ENCODE results near the gene AIFM2.
"Not testable (repeated sequence)": the region's sequence is repeated elsewhere in the genome, so short reads cannot be mapped to it uniquely, and the experiment has no call there.

AIFM2 gene

DNA sequence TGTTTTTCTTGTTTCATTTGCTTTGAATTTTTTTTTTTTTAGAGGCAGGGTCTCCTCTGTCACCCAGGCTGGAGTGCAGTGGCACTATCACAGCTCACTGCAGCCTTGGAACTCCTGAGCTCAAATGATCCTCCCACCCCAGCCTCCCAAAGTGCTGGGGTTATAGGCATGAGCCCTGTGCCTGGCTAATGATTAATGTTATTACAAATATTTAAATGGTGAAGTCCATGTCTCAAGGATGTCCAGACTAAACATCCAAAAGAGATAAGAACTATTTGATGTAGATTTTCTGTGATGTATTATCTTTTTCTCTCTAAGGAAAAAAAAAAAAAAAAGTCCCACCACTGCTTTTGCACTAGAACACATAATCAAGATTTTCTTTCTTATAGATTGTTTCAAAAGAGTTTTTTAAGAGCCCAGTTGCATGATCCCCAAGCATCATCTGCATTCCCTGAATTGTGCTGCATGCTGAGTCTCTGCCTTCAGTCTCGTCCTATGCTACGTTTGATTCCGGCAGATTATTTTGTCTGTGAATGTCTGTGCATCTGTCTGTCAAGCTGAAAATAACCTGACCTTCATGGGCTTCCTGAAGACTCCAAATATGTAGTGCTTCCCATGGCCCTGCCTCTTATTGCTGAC is 46.5 kb downstream of the AIFM2 start:
- Histone ChIP-seq H3K4me3 (ENCODE audit: low read depth in 1 of 2, low read length in 2 of 2) (no peak overlapping the region), H3K36me3 (ENCODE audit: insufficient read depth, low read length) (no peaks in the 10 kb centered on the region), H4K20me1 (ENCODE audit: insufficient read depth, low read length) (no peaks in the 10 kb centered on the region), H3K4me1 (ENCODE audit: insufficient read depth, low read length) (no peaks in the 10 kb centered on the region), H2AFZ (ENCODE audit: low read depth, low read length) (no peak overlapping the region), H3K4me2 (ENCODE audit: insufficient read depth, low read length) (no peak overlapping the region), H3K9ac (ENCODE audit: low read depth, low read length) (no peak overlapping the region), H3K27me3 (ENCODE audit: insufficient read depth, low read length, poor library complexity) (no peaks in the 10 kb centered on the region), H3K9me3 (ENCODE audit: insufficient read depth, low read length, severe bottlenecking) (no peaks in the 10 kb centered on the region), H3K79me2 (ENCODE audit: insufficient read depth, low read length) (no peaks in the 10 kb centered on the region), H3K27ac (ENCODE audit: low read length) (no peak overlapping the region)
- no peak for ATAC-seq (ENCODE audit: insufficient read depth, low read depth)
- no peak for DNase-seq
- TF ChIP-seq EZH2 (IDR thresholded peaks at IDR 0.05; ENCODE audit: borderline replicate concordance, low read depth, low read length, severe bottlenecking): no peak
- TF ChIP-seq, protein P1, sequence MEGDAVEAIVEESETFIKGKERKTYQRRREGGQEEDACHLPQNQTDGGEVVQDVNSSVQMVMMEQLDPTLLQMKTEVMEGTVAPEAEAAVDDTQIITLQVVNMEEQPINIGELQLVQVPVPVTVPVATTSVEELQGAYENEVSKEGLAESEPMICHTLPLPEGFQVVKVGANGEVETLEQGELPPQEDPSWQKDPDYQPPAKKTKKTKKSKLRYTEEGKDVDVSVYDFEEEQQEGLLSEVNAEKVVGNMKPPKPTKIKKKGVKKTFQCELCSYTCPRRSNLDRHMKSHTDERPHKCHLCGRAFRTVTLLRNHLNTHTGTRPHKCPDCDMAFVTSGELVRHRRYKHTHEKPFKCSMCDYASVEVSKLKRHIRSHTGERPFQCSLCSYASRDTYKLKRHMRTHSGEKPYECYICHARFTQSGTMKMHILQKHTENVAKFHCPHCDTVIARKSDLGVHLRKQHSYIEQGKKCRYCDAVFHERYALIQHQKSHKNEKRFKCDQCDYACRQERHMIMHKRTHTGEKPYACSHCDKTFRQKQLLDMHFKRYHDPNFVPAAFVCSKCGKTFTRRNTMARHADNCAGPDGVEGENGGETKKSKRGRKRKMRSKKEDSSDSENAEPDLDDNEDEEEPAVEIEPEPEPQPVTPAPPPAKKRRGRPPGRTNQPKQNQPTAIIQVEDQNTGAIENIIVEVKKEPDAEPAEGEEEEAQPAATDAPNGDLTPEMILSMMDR (IDR thresholded peaks at IDR 0.05; ENCODE audit: borderline replicate concordance, extremely low read depth, low read length, poor library complexity, severe bottlenecking): no peak

DNA sequence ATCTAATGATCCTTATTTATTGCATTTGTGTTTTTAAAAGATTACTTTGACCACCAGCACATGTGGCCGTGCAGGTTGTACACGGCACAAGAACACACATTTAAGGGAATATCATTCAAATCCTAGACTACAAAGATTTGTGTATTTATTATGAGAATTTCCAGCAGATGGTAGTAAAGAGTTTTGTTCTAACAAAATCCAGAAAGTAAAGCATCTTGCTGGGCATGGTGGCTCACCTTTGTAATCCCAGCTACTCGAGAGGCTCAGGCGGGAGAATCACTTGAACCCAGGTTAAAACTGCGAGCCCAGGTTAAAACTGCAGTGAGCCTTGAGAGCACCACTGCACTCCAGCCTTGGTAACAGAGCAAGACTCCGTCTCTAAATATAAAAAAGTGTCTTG is 48.4 kb downstream of the AIFM2 start:
- Histone ChIP-seq H2AFZ (ENCODE audit: low read depth, low read length) (no peak overlapping the region), H3K36me3 (ENCODE audit: insufficient read depth, low read length) (no peaks in the 10 kb centered on the region), H3K9me3 (ENCODE audit: insufficient read depth, low read length, severe bottlenecking) (no peaks in the 10 kb centered on the region), H3K4me2 (ENCODE audit: insufficient read depth, low read length) (no peak overlapping the region), H3K79me2 (ENCODE audit: insufficient read depth, low read length) (no peaks in the 10 kb centered on the region), H3K9ac (ENCODE audit: low read depth, low read length) (no peak overlapping the region), H4K20me1 (ENCODE audit: insufficient read depth, low read length) (no peaks in the 10 kb centered on the region), H3K27ac (ENCODE audit: low read length) (no peak overlapping the region), H3K27me3 (ENCODE audit: insufficient read depth, low read length, poor library complexity) (no peaks in the 10 kb centered on the region), H3K4me1 (ENCODE audit: insufficient read depth, low read length) (no peaks in the 10 kb centered on the region), H3K4me3 (ENCODE audit: low read depth in 1 of 2, low read length in 2 of 2) (no peak overlapping the region)
- TF ChIP-seq EZH2 (IDR thresholded peaks at IDR 0.05; ENCODE audit: borderline replicate concordance, low read depth, low read length, severe bottlenecking): no peak
- TF ChIP-seq, protein P1 (IDR thresholded peaks at IDR 0.05; ENCODE audit: borderline replicate concordance, extremely low read depth, low read length, poor library complexity, severe bottlenecking): no peak
- no peak for ATAC-seq (ENCODE audit: insufficient read depth, low read depth)
- DNase-seq: no peak

DNA sequence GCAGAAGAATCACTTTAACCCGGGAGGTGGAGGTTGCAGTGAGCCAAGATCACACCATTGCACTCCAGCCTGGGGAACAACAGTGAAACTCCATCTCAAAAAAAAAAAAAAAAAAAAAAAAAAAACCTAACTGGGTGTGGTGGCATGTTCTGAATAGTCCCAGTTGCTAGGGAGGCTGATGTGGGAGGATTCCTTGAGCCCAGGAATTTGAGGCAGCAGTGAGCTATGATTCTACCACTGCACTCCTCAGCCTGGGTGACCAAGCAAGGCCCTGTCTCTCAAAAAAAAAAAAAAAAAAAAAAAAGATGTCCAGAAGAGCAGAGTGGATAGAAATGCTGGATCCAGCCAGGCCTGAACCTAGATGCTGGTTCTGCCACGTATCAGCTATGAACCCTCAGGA is 51.8 kb downstream of the AIFM2 start:
- H3K36me3 ChIP-seq (ENCODE audit: insufficient read depth, low read length); H3K79me2 ChIP-seq (ENCODE audit: insufficient read depth, low read length); ATAC-seq (ENCODE audit: insufficient read depth, low read depth); H3K9me3 ChIP-seq (ENCODE audit: insufficient read depth, low read length, severe bottlenecking); H2AFZ ChIP-seq (ENCODE audit: low read depth, low read length); H4K20me1 ChIP-seq (ENCODE audit: insufficient read depth, low read length); H3K27me3 ChIP-seq (ENCODE audit: insufficient read depth, low read length, poor library complexity); H3K27ac ChIP-seq (ENCODE audit: low read length); H3K4me1 ChIP-seq (ENCODE audit: insufficient read depth, low read length); H3K4me2 ChIP-seq (ENCODE audit: insufficient read depth, low read length); DNase-seq; H3K9ac ChIP-seq (ENCODE audit: low read depth, low read length); H3K4me3 ChIP-seq (ENCODE audit: low read depth in 1 of 2, low read length in 2 of 2): not testable (repeated sequence)

DNA sequence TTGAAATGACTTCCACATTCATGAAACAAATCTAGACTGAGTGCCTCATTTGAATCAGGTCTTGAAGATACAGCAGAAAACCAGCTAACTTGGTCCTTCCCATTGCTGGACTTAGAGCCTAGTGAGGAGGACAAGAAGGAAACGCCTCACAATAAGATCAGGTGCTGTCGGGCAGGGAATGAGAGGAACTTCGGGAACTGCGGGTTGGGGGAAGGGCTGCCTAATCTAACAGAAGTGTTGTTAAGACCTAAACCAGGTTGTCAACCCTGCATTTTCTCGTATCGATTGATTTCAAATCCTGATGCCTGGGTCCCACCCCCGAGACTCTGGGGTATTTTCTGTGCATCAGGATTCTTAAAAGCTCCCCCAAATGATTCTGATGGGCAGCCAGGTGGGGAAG is 53.7 kb downstream of the AIFM2 start:
- Histone ChIP-seq H3K9me3 (ENCODE audit: insufficient read depth, low read length, severe bottlenecking) (no peaks in the 10 kb centered on the region), H3K4me2 (ENCODE audit: insufficient read depth, low read length) (no peak overlapping the region), H3K27me3 (ENCODE audit: insufficient read depth, low read length, poor library complexity) (peaks cover 4% of the 10 kb centered on the region), H3K4me1 (ENCODE audit: insufficient read depth, low read length) (no peaks in the 10 kb centered on the region), H3K9ac (ENCODE audit: low read depth, low read length) (no peak overlapping the region), H3K79me2 (ENCODE audit: insufficient read depth, low read length) (no peaks in the 10 kb centered on the region), H4K20me1 (ENCODE audit: insufficient read depth, low read length) (no peaks in the 10 kb centered on the region), H3K27ac (ENCODE audit: low read length) (no peak overlapping the region), H2AFZ (ENCODE audit: low read depth, low read length) (no peak overlapping the region), H3K4me3 (ENCODE audit: low read depth in 1 of 2, low read length in 2 of 2) (no peak overlapping the region), H3K36me3 (ENCODE audit: insufficient read depth, low read length) (no peaks in the 10 kb centered on the region)
- ATAC-seq (ENCODE audit: insufficient read depth, low read depth) (no peak), DNase-seq (no peak)
- TF ChIP-seq, protein P1 (IDR thresholded peaks at IDR 0.05; ENCODE audit: borderline replicate concordance, extremely low read depth, low read length, poor library complexity, severe bottlenecking): no peak
- no peak for TF ChIP-seq EZH2 (IDR thresholded peaks at IDR 0.05; ENCODE audit: borderline replicate concordance, low read depth, low read length, severe bottlenecking)

Measured in DND-41 (cell line).